ENCODE results near the gene UNC13B. TPM values are rescaled to one million over a fixed set of nuclear protein-coding genes. Genes with fewer than 3 reads are reported as not detected.

UNC13B gene
- polyA plus RNA-seq, 1 experiment: 12.5 TPM

- no peak for DNase-seq (ENCODE audit: low read depth, low spot score)
- Histone ChIP-seq H3K27ac (ENCODE audit: low read depth, low read length) (no peak overlapping the region), H3K4me3 (ENCODE audit: low read depth, low read length) (no peak overlapping the region), H3K9me3 (ENCODE audit: control insufficient read depth, insufficient read depth, low read length) (no peaks in the 10 kb centered on the region), H3K27me3 (ENCODE audit: control insufficient read depth, insufficient read depth, low read length) (no peaks in the 10 kb centered on the region)
- TF ChIP-seq CTCF (IDR thresholded peaks at IDR 0.05; ENCODE audit: low read depth, low read length): no peak
- POLR2A ChIA-PET: no interaction called here
- CTCF ChIA-PET: no interaction called here
Observed at GRCh38 chr9:35374910-35375309, 213.1 kb downstream of the UNC13B start.

- no peaks in the 10 kb centered on the region for H3K9me3 ChIP-seq (ENCODE audit: control insufficient read depth, insufficient read depth, low read length)
- no peak overlapping the region for H3K4me3 ChIP-seq (ENCODE audit: low read depth, low read length)
- H3K27me3 ChIP-seq (ENCODE audit: control insufficient read depth, insufficient read depth, low read length): no peaks in the 10 kb centered on the region
- CTCF ChIA-PET: interaction anchor here (1.3 kb wide), 1 partner anchor 121 kb away, joined by 3 read pairs; no protein-coding TSS in a partner anchor
- no peak for DNase-seq (ENCODE audit: low read depth, low spot score)
- POLR2A ChIA-PET: interaction anchor here (1.4 kb wide), 1 partner anchor 13 kb away, joined by 3 read pairs; no protein-coding TSS in a partner anchor
- H3K27ac ChIP-seq (ENCODE audit: low read depth, low read length): no peak overlapping the region
- no peak for TF ChIP-seq CTCF (IDR thresholded peaks at IDR 0.05; ENCODE audit: low read depth, low read length)
Observed at GRCh38 chr9:35380039-35380438, 218.2 kb downstream of the UNC13B start.

GRCh38 chr9:35380619-35381018 is 218.8 kb downstream of the UNC13B start:
- DNase-seq (ENCODE audit: low read depth, low spot score): no peak
- no peak for TF ChIP-seq CTCF (IDR thresholded peaks at IDR 0.05; ENCODE audit: low read depth, low read length)
- Histone ChIP-seq H3K9me3 (ENCODE audit: control insufficient read depth, insufficient read depth, low read length) (no peaks in the 10 kb centered on the region), H3K4me3 (ENCODE audit: low read depth, low read length) (no peak overlapping the region), H3K27me3 (ENCODE audit: control insufficient read depth, insufficient read depth, low read length) (no peaks in the 10 kb centered on the region), H3K27ac (ENCODE audit: low read depth, low read length) (no peak overlapping the region)
- ChIA-PET POLR2A (no interaction called here), CTCF (no interaction called here)

- no peaks in the 10 kb centered on the region for H3K27me3 ChIP-seq (ENCODE audit: control insufficient read depth, insufficient read depth, low read length)
- ChIA-PET CTCF (interaction anchor here (0.6 to 2.2 kb wide), 18 partner anchors 9 to 486 kb away, joined by 3 to 18 read pairs (median 4); partner anchors contain the start of gene ATOSB), POLR2A (no interaction called here)
- peak; percentile 69 for TF ChIP-seq CTCF (IDR thresholded peaks at IDR 0.05; ENCODE audit: low read depth, low read length)
- peak; percentile 37 for DNase-seq (ENCODE audit: low read depth, low spot score)
- H3K27ac ChIP-seq (ENCODE audit: low read depth, low read length): no peak overlapping the region
- H3K9me3 ChIP-seq (ENCODE audit: control insufficient read depth, insufficient read depth, low read length): no peaks in the 10 kb centered on the region
- H3K4me3 ChIP-seq (ENCODE audit: low read depth, low read length): no peak overlapping the region
Observed at GRCh38 chr9:35385042-35385441, 223.2 kb downstream of the UNC13B start.

- no peaks in the 10 kb centered on the region for H3K9me3 ChIP-seq (ENCODE audit: control insufficient read depth, insufficient read depth, low read length)
Observed at GRCh38 chr9:35395076-35395705, 233.4 kb downstream of the UNC13B start.

More at GRCh38 chr9:35395076-35395705, 233.4 kb downstream of the UNC13B start:
- ChIA-PET CTCF (no interaction called here), POLR2A (no interaction called here)
- no peaks in the 10 kb centered on the region for H3K27me3 ChIP-seq (ENCODE audit: control insufficient read depth, insufficient read depth, low read length)
- DNase-seq (ENCODE audit: low read depth, low spot score): no peak
- H3K27ac ChIP-seq (ENCODE audit: low read depth, low read length): no peak overlapping the region
- no peak overlapping the region for H3K4me3 ChIP-seq (ENCODE audit: low read depth, low read length)
- no peak for TF ChIP-seq CTCF (IDR thresholded peaks at IDR 0.05; ENCODE audit: low read depth, low read length)

Data from AG04450 (cell line).